Muscle of back (tissue), 11 donors: Measurements from ENCODE around the gene TNNI3. TPM values are rescaled to one million over a fixed set of nuclear protein-coding genes. Genes with fewer than 3 reads are reported as not detected.
"Not testable (repeated sequence)": the region's sequence is repeated elsewhere in the genome, so short reads cannot be mapped to it uniquely, and the experiment has no call there.

ENCODE experiments used
- DNase-seq, 3 donors: peaks; one replicate each; pipeline versions ENCODE4 v3.0.0 to v3.0.0-alpha.2; 2013
- polyA plus RNA-seq, 10 donors: library from polyadenylated mRNA; unstranded; fragments of 120-200 nt; gene quantifications; one replicate each; pipeline ENCODE4 v1.2.1, GENCODE V29; 2013; ENCODE audit not compliant: insufficient read length in 10 of 10

TNNI3 gene
- polyA plus RNA-seq, 10 donors, result 0.88 to 4.7 (median 2.2) TPM

- DNase-seq, result no peak
Observed at GRCh38 chr19:55115446-55116065, 42.0 kb downstream of the TNNI3 start.

GRCh38 chr19:55114566-55115145 is 42.9 kb downstream of the TNNI3 start:
- no peak for DNase-seq

GRCh38 chr19:55113570-55114039 is 43.9 kb downstream of the TNNI3 start:
- peak; percentile 94 to 98 (median 97) for DNase-seq

GRCh38 chr19:55112777-55113569 is 44.6 kb downstream of the TNNI3 start:
- no peak for DNase-seq

GRCh38 chr19:55112246-55112776 is 45.2 kb downstream of the TNNI3 start:
- no peak for DNase-seq

DNA sequence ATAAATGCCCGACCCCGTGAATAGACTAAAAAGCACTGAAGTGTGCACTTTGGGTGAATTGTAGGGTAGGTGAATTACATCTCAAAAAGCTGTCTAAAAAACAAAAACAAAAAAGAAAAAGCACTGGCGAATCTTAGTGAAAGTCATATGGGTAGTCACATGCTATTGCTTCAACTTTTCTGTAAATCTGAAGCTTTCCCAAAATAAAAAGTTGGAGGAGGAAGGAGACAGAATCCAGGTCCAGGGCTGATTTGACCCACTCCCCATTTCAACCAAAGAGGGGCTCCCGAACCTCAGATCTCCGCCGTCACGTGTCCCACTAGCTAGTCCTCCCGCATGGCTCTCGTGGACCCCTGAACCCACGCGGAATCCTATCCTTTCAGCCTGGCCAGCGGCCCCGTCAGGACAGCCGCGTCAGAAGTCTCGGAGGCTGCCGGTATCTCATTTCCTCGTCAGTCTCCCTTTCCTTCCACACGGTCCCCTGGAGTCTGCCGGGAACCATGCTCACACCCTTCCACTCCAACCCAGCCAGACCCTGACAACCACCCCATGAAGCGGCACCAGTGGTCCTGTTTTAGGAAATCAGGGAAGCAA is 46.2 kb downstream of the TNNI3 start:
- peak in 1 of 3 donors; percentile 33 for DNase-seq

- DNase-seq, result peak in 1 of 3 donors; percentile 11
Observed at GRCh38 chr19:55109527-55110291, 47.8 kb downstream of the TNNI3 start.

DNA sequence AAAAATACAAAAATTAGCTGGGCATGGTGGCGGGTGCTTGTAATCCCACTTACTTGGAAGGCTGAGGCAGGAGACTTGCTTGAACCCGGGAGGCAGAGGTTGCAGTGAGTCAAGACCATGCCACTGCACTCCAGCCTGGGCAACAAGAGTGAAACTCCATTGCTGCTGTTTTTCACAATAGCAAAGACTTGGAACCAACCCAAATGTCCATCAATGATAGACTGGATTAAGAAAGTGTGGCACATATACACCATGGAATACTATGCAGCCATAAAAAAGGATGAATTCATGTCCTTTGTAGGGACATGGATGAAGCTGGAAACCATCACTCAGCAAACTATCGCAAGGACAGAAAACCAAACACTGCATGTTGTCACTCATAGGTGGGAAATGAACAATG is 50.3 kb downstream of the TNNI3 start:
- not testable (repeated sequence) for DNase-seq

GRCh38 chr19:55106591-55106990 is 50.9 kb downstream of the TNNI3 start:
- peak in 1 of 3 donors; percentile 4 for DNase-seq

- DNase-seq, result no peak
Observed at GRCh38 chr19:55105237-55105636, 52.3 kb downstream of the TNNI3 start.

GRCh38 chr19:55103190-55103589 is 54.3 kb downstream of the TNNI3 start:
- DNase-seq, result no peak

Other genes starting within 250 kb of the TNNI3 start
- gene NLRP7, start 210.2 kb downstream of the TNNI3 start, polyA plus RNA-seq, result under 1 TPM in 4 of 10 donors, not detected in 6; 0.34 to 0.53 (median 0.41) TPM
- gene NLRP2, start 191.4 kb downstream of the TNNI3 start, polyA plus RNA-seq, result 1 to 10 TPM in 6 of 10 donors, under 1 TPM in 4; 0.58 to 5.6 (median 1.1) TPM
- gene GP6, start 119.5 kb downstream of the TNNI3 start, polyA plus RNA-seq, result under 1 TPM in 9 of 10 donors, not detected in 1; 0.12 to 0.72 (median 0.20) TPM
- gene RDH13, start 94.6 kb downstream of the TNNI3 start, polyA plus RNA-seq, result 10 to 100 TPM in 7 of 10 donors, 1 to 10 TPM in 3; 8.4 to 14.9 (median 11.5) TPM
- 1 to 10 TPM; 2.8 to 9.1 (median 4.7) TPM for gene EPS8L1, start 81.9 kb downstream of the TNNI3 start, polyA plus RNA-seq
- 100 to 1,000 TPM in 1 of 10 donors, 10 to 100 TPM in 9; 49.8 to 104 (median 82.2) TPM for gene PPP1R12C, start 40.1 kb downstream of the TNNI3 start, polyA plus RNA-seq
- 1,000 to 10,000 TPM in 2 of 10 donors, 100 to 1,000 TPM in 8; 199 to 1,145 (median 658) TPM for gene TNNT1, start 8.5 kb downstream of the TNNI3 start, polyA plus RNA-seq
- gene DNAAF3, start 8.9 kb upstream of the TNNI3 start, polyA plus RNA-seq, result under 1 TPM; 0.15 to 0.92 (median 0.54) TPM
- under 1 TPM in 6 of 10 donors, not detected in 4; 0.05 to 0.13 (median 0.07) TPM for gene SYT5, start 22.6 kb upstream of the TNNI3 start, polyA plus RNA-seq
- 1 to 10 TPM in 1 of 10 donors, under 1 TPM in 9; 0.20 to 1.2 (median 0.56) TPM for gene PTPRH, start 51.8 kb upstream of the TNNI3 start, polyA plus RNA-seq
- 1 to 10 TPM; 1.4 to 3.5 (median 2.9) TPM for gene TMEM86B, start 71.0 kb upstream of the TNNI3 start, polyA plus RNA-seq
- 10 to 100 TPM; 21.5 to 31.9 (median 27.8) TPM for gene PPP6R1, start 101.3 kb upstream of the TNNI3 start, polyA plus RNA-seq
- gene HSPBP1, start 122.4 kb upstream of the TNNI3 start, polyA plus RNA-seq, result 10 to 100 TPM; 14.6 to 29.6 (median 21.2) TPM
- gene BRSK1, start 126.3 kb upstream of the TNNI3 start, polyA plus RNA-seq, result 10 to 100 TPM in 1 of 10 donors, 1 to 10 TPM in 9; 5.0 to 10.9 (median 8.0) TPM
- 1 to 10 TPM in 2 of 10 donors, under 1 TPM in 8; 0.45 to 1.3 (median 0.68) TPM for gene TMEM150B, start 167.6 kb upstream of the TNNI3 start, polyA plus RNA-seq
- gene KMT5C, start 182.1 kb upstream of the TNNI3 start, polyA plus RNA-seq, result 10 to 100 TPM; 12.8 to 29.0 (median 18.0) TPM
- gene COX6B2, start 197.0 kb upstream of the TNNI3 start, polyA plus RNA-seq, result 1 to 10 TPM in 2 of 10 donors, under 1 TPM in 3, not detected in 5; 0.08 to 3.0 (median 0.24) TPM
- under 1 TPM in 1 of 10 donors, not detected in 9; 0.07 TPM for gene GARIN5B, start 205.5 kb upstream of the TNNI3 start, polyA plus RNA-seq
- under 1 TPM in 8 of 10 donors, not detected in 2; 0.07 to 0.66 (median 0.39) TPM for gene IL11, start 212.7 kb upstream of the TNNI3 start, polyA plus RNA-seq
- gene TMEM190, start 219.1 kb upstream of the TNNI3 start, polyA plus RNA-seq, result not detected
- gene TMEM238, start 226.6 kb upstream of the TNNI3 start, polyA plus RNA-seq, result under 1 TPM in 5 of 10 donors, not detected in 5; 0.12 to 0.48 (median 0.23) TPM
- gene RPL28, start 228.2 kb upstream of the TNNI3 start, polyA plus RNA-seq, result 1,000 to 10,000 TPM; 1,118 to 2,122 (median 1,535) TPM